BLaER1 (cell line): ENCODE data around the gene FBRSL1.
A peak's percentile ranks its signal among the peaks of the same experiment; 100 is the strongest.
"Not testable (repeated sequence)": the region's sequence is repeated elsewhere in the genome, so short reads cannot be mapped to it uniquely, and the experiment has no call there.

Source experiments
- H3K27ac ChIP-seq: shearing (Covaris generic); formaldehyde crosslinking; 2 replicates; pipeline ENCODE4 v1.8.1; 2022
- H3K27me3 ChIP-seq: shearing (Covaris generic); formaldehyde crosslinking; 2 replicates; pipeline ENCODE4 v1.8.1; 2022
- H3K36me3 ChIP-seq: shearing (Covaris generic); formaldehyde crosslinking; 2 replicates; pipeline ENCODE4 v1.8.1; 2022
- H3K4me1 ChIP-seq: shearing (Covaris generic); formaldehyde crosslinking; 2 replicates; pipeline ENCODE4 v1.8.1; 2022
- H3K4me2 ChIP-seq: shearing (Covaris generic); formaldehyde crosslinking; 2 replicates; pipeline ENCODE4 v1.8.1; 2022
- H3K4me3 ChIP-seq: shearing (Covaris generic); formaldehyde crosslinking; 2 replicates; pipeline ENCODE4 v1.8.1; 2022
- H3K9ac ChIP-seq: shearing (Covaris generic); formaldehyde crosslinking; 2 replicates; pipeline ENCODE4 v1.8.1; 2022
- H3K9me3 ChIP-seq: shearing (Covaris generic); formaldehyde crosslinking; 2 replicates; pipeline ENCODE4 v1.8.1; 2022
- H4K20me1 ChIP-seq: shearing (Covaris generic); formaldehyde crosslinking; 2 replicates; pipeline ENCODE4 v1.8.1; 2022
- Cebpa-rat ChIP-seq: shearing (Covaris generic); IDR thresholded peaks from 2 replicates; pipeline ENCODE4 v1.8.1; 2022

Gene FBRSL1

DNA sequence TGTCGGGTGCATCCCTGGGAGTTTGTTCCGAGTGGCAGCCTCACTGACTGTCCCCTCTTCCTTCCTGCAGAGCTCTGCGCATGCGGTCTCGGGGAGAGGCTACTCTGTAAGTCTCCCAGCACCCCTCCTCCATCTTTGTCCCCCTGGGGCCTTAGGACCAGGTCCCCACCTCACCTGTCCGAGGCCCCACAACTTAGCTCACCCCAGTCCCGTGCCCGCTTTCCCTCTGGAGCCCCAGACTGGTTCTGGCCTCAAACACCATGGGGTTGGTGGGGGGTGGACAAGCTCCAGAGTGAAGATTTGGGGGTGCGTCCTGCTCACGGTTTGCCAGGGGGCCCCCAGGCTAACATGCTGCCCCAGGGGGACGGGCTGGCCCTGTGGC is 37.9 kb downstream of the FBRSL1 start:
- Histone ChIP-seq H3K27ac (peak overlapping the region; percentile 96), H3K9me3 (no peaks in the 10 kb centered on the region), H3K36me3 (no peaks in the 10 kb centered on the region), H3K9ac (peak overlapping the region; percentile 81), H3K27me3 (no peaks in the 10 kb centered on the region), H3K4me1 (peaks cover 99% of the 10 kb centered on the region), H4K20me1 (no peaks in the 10 kb centered on the region), H3K4me2 (peak overlapping the region; percentile 99), H3K4me3 (peak overlapping the region; percentile 61)
- no peak for TF ChIP-seq Cebpa-rat

DNA sequence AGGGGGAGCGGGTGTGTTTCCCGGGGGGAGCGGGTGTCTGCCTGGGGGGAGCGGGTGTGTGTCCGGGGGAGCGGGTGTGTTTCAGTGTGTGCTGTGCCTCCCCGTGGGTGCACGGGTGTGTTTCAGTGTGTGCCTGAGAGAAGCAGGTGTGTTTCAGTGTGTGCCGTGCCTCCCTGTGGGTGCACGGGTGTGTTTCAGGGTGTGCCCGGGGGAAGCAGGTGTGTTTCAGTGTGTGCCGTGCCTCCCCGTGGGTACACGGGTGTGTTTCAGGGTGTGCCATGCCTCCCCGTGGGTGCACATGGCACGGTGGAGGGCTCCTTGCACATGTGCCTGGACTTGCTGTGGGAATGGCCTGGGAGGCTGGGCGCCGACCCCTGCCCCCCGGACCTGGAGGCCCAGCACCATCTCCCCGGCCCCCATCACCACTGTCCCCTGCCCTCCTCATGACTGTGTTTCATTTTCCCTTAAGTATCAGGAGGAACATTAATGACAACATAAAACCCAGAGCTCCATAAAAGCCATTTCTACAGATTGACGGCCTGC is 38.7 kb downstream of the FBRSL1 start:
- H3K4me2 ChIP-seq: peak overlapping the region; percentile 99
- H3K9me3 ChIP-seq: no peaks in the 10 kb centered on the region
- TF ChIP-seq Cebpa-rat: no peak
- H4K20me1 ChIP-seq: no peaks in the 10 kb centered on the region
- H3K27me3 ChIP-seq: no peaks in the 10 kb centered on the region
- peaks cover 99% of the 10 kb centered on the region for H3K4me1 ChIP-seq
- H3K4me3 ChIP-seq: peak overlapping the region; percentile 61
- no peaks in the 10 kb centered on the region for H3K36me3 ChIP-seq
- H3K27ac ChIP-seq: peak overlapping the region; percentile 96
- peak overlapping the region; percentile 81 for H3K9ac ChIP-seq

DNA sequence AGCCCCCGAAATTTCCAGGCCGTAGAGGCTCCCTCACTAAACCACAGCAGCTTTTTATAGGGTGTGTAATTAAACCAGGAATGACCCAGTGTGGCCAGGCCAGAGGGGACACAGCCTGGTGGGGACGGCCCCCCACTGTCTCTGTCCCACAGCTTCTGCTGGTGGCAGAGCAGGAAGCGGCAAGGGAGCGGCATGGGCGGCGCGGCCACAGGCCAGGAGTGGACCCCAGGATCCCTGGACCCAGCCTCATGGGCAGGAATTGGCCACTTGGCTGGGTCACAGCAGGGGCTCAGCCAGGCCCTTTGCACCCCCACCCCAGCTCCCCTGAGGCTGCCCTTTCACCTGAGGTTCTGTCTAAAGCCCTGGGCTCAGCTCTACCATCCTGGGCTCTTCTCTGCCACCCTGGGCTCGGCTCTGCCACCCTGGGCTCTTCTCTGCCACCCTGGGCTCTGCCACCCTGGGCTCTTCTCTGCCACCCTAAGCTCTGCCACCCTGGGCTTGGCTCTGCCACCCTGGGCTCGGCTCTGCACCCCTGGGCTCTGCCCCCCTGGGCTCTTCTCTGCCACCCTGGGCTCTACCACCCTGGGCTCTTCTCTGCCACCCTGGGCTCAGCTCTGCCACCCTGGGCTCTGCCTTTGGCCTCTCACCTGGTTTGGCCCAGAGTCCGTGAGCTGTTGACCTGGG is 39.3 kb downstream of the FBRSL1 start:
- Histone ChIP-seq H3K9ac (peak overlapping the region; percentile 81), H3K4me1 (peaks cover 99% of the 10 kb centered on the region), H3K9me3 (no peaks in the 10 kb centered on the region), H3K4me2 (peak overlapping the region; percentile 99), H3K27me3 (no peaks in the 10 kb centered on the region), H4K20me1 (no peaks in the 10 kb centered on the region), H3K27ac (peak overlapping the region; percentile 96), H3K4me3 (peak overlapping the region; percentile 61), H3K36me3 (no peaks in the 10 kb centered on the region)
- TF ChIP-seq Cebpa-rat: no peak

DNA sequence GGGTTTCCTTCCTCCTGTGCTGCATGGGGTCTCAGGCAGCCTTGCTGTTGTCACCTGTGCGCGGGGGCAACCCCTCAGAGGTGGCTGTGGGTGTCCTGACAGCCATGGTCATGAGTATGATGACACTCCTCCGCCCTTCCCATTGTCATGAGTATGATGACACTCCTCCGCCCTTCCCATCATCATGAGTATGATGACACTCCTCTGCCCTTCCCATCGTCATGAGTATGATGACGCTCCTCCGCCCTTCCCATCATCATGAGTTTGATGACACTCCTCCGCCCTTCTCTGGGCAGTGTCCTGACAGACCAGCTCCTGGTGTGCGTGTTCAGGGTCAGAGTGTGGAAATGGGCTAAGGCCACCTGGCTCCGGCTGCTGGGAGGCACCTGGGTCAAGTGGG is 40.0 kb downstream of the FBRSL1 start:
- Histone ChIP-seq H3K27ac (peak overlapping the region; percentile 96), H3K9me3 (no peaks in the 10 kb centered on the region), H3K27me3 (no peaks in the 10 kb centered on the region), H4K20me1 (no peaks in the 10 kb centered on the region), H3K4me1 (peaks cover 99% of the 10 kb centered on the region), H3K36me3 (no peaks in the 10 kb centered on the region), H3K9ac (peak overlapping the region; percentile 81), H3K4me3 (peak overlapping the region; percentile 61), H3K4me2 (peak overlapping the region; percentile 99)
- TF ChIP-seq Cebpa-rat: no peak

DNA sequence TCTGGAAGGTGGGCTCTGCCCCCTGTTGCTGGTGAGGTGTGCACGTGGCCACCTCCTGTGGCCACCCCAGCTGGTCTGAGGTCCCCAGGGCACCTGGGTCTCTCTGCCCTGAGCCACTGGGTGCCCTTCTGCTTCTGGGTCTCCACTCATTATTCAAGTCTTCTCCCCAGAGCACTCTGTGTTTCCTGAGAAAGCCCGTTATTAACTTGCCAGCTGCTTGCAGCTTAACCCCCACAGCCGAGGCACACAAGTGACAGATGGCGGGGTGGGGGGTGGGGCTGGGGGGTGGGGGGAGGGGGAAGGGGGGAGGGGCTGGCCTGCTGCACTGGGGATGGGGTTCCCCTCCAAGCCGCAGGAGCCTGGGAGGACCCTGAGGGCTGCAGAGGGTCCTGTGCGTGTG is 40.5 kb downstream of the FBRSL1 start:
- no peaks in the 10 kb centered on the region for H4K20me1 ChIP-seq
- H3K27ac ChIP-seq: peak overlapping the region; percentile 96
- no peaks in the 10 kb centered on the region for H3K9me3 ChIP-seq
- peak overlapping the region; percentile 81 for H3K9ac ChIP-seq
- 0 out of 2 replicates have a peak, but pooled peaks cover 3% of the 10 kb centered on the region for H3K36me3 ChIP-seq
- H3K4me3 ChIP-seq: peak overlapping the region; percentile 61
- no peak for TF ChIP-seq Cebpa-rat
- no peaks in the 10 kb centered on the region for H3K27me3 ChIP-seq
- H3K4me2 ChIP-seq: peak overlapping the region; percentile 99
- H3K4me1 ChIP-seq: peaks cover 99% of the 10 kb centered on the region

DNA sequence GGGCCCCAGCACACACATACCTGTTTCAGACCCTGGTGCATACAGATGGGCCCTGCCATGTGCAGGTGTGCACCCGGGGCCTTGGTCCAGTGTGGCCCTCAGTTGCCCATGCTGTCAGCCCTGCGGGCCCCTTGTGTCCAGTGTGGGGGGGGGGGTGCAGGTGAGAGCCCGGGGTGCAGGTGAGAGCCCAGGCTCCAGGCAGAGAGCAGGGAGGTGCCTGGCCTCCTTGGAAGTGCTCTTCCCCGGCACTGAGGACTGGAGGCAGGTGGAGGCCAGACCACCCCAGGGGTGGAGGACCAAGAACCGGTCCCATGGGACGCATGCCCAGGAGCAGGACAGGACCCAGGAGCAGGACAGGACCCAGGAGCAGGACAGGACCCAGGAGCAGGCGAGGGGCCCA is 40.9 kb downstream of the FBRSL1 start:
- H3K4me3 ChIP-seq: peak overlapping the region; percentile 25; the same call in 1 of the 2 replicates
- H4K20me1 ChIP-seq: no peaks in the 10 kb centered on the region
- no peaks in the 10 kb centered on the region for H3K9me3 ChIP-seq
- H3K27me3 ChIP-seq: no peaks in the 10 kb centered on the region
- peaks cover 97% of the 10 kb centered on the region for H3K4me1 ChIP-seq
- H3K9ac ChIP-seq: no peak overlapping the region
- H3K27ac ChIP-seq: peak overlapping the region; percentile 71
- 0 out of 2 replicates have a peak, but pooled peaks cover 4% of the 10 kb centered on the region for H3K36me3 ChIP-seq
- no peak for TF ChIP-seq Cebpa-rat
- peak overlapping the region; percentile 81 for H3K4me2 ChIP-seq

DNA sequence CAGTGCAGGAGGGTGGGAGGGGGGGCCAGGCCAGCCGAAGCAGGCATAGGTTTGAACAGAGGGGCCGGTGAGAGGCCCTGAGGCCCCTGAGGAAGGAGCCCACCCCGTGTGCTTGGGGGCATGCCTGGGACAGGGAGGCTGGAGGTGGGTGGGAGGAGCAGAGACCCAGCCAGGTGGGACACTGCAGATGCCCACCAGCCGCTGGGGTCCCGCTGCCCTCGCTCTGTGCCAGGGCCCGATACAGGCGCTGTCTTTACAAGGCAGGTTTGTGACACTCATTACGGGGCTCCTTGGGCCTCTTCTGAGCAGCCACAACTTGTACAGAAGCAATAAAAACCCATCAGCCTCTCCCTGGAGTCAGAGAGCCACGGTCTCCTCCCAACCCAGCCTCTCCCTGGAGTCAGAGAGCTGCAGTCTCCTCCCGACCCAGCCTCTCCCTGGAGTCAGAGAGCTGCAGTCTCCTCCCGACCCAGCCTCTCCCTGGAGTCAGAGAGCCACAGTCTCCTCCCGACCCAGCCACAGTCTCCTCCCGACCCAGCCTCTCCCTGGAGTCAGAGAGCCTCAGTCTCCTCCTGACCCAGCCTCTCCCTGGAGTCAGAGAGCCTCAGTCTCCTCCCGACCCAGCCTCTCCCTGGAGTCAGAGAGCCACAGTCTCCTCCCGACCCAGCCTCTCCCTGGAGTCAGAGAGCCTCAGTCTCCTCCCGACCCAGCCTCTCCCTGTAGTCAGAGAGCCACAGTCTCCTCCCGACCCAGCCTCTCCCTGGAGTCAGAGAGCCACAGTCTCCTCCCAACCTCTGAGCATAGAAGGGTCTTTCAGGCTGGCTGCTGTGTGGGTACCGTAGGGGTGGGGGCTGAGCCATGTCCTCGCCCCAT is 43.0 kb downstream of the FBRSL1 start:
- H3K36me3 ChIP-seq: peaks cover 11% of the 10 kb centered on the region; the same call in 1 of the 2 replicates
- H3K9me3 ChIP-seq, H3K4me3 ChIP-seq, H3K27me3 ChIP-seq: not testable (repeated sequence)
- peak overlapping the region; percentile 73 for H3K27ac ChIP-seq
- peak overlapping the region; percentile 81 for H3K4me2 ChIP-seq
- peaks cover 91% of the 10 kb centered on the region for H3K4me1 ChIP-seq
- H4K20me1 ChIP-seq: peaks cover 12% of the 10 kb centered on the region; the same call in 1 of the 2 replicates
- peak overlapping the region; percentile 50 for H3K9ac ChIP-seq

- H3K9ac ChIP-seq: 0 out of 2 replicates have a peak overlapping the region, but pooled peaks have one; percentile 39
- no peaks in the 10 kb centered on the region for H3K9me3 ChIP-seq
- TF ChIP-seq Cebpa-rat: no peak
- no peaks in the 10 kb centered on the region for H3K27me3 ChIP-seq
- H3K4me2 ChIP-seq: peak overlapping the region; percentile 81
- H3K4me3 ChIP-seq: no peak overlapping the region
- peaks cover 19% of the 10 kb centered on the region; the same call in 1 of the 2 replicates for H4K20me1 ChIP-seq
- peaks cover 91% of the 10 kb centered on the region for H3K4me1 ChIP-seq
- peak overlapping the region; percentile 73 for H3K27ac ChIP-seq
- H3K36me3 ChIP-seq: peaks cover 11% of the 10 kb centered on the region; the same call in 1 of the 2 replicates
Observed at GRCh38 chr12:132533584-132533958, 43.6 kb downstream of the FBRSL1 start.

DNA sequence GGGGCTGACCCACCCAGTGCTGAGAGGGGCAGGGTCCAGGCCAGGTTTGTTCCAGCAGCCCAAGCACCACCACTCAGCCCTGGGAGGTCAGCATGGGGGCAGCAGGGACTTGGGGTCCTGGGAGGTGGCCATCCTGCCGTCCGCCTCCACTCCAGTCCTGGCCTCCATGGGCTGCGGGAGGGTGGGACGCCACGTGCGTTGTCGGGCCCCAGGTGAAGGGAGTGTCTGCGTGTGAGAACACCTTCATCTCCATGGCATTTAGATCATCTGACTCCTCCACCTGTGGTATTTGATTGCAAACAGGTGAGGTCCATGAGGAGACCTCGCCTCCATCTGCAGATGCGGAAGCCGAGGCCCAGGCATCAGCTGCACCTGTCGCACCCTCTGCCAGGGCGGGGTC is 44.1 kb downstream of the FBRSL1 start:
- Histone ChIP-seq H4K20me1 (peaks cover 24% of the 10 kb centered on the region; the same call in 1 of the 2 replicates), H3K4me2 (peak overlapping the region; percentile 81), H3K27ac (peak overlapping the region; percentile 73), H3K9me3 (no peaks in the 10 kb centered on the region), H3K27me3 (no peaks in the 10 kb centered on the region), H3K36me3 (peaks cover 11% of the 10 kb centered on the region; the same call in 1 of the 2 replicates), H3K4me3 (no peak overlapping the region), H3K4me1 (peaks cover 89% of the 10 kb centered on the region), H3K9ac (peak overlapping the region; percentile 39; the same call in 1 of the 2 replicates)
- TF ChIP-seq Cebpa-rat: no peak
